H1 (cell line): ENCODE data around the gene ETNK1. TPM values are rescaled to one million over a fixed set of nuclear protein-coding genes. Genes with fewer than 3 reads are reported as not detected.

Source experiments
- CTCF ChIA-PET: fragments of 300-600 bp; sonication (Branson Sonifier 250); formaldehyde crosslinking; loops from one replicate; lab custom pipeline; 2021; ENCODE audit not compliant: partially characterized antibody; lab: Charles Lee
- POLR2A ChIA-PET: fragments of 300-600 bp; sonication (Branson Sonifier 250); formaldehyde crosslinking; loops from one replicate; lab custom pipeline; 2021; ENCODE audit warnings: inconsistent platforms; ENCODE audit not compliant: partially characterized antibody; lab: Charles Lee
- DNase-seq, 2 experiments: peaks; one replicate each; pipeline versions ENCODE4 v3.0.0 to v3.0.0-alpha.2; 2010 to 2022; ENCODE audit warnings: low spot score in 2 of 2, low read depth in 1 of 2, mixed read lengths in 1 of 2
- FAIRE-seq: peaks from 2 replicates; lab custom pipeline; 2011; peaks lifted over from hg19 to GRCh38; lab: Jason Lieb, UNC
- H2AFZ ChIP-seq: 2 replicates; pipeline ENCODE4 v1.8.1; 2012; ENCODE audit warnings: low read length, inconsistent platforms
- H2AK5ac ChIP-seq: 2 replicates; pipeline ENCODE4 v1.6.1; 2013; ENCODE audit warnings: low read depth, low read length
- H2BK120ac ChIP-seq: replicated peaks from 2 replicates; pipeline ENCODE3; 2013; ENCODE audit warnings: low read depth, low read length, inconsistent platforms
- H2BK12ac ChIP-seq: 2 replicates; pipeline ENCODE4 v1.6.1; 2013; ENCODE audit warnings: low read depth, low read length
- H2BK15ac ChIP-seq: 2 replicates; pipeline ENCODE4 v1.6.1; 2013; ENCODE audit warnings: low read length
- H2BK20ac ChIP-seq: 2 replicates; pipeline ENCODE4 v1.6.1; 2013; ENCODE audit warnings: low read length
- H2BK5ac ChIP-seq: 2 replicates; pipeline ENCODE4 v1.6.1; 2013; ENCODE audit warnings: low read depth, low read length
- H3K14ac ChIP-seq: 2 replicates; pipeline ENCODE4 v1.6.1; 2013; ENCODE audit warnings: inconsistent platforms; ENCODE audit not compliant: insufficient read length
- H3K18ac ChIP-seq: 2 replicates; pipeline ENCODE4 v1.6.1; 2013; ENCODE audit warnings: low read length; ENCODE audit errors: extremely low read depth
- H3K23ac ChIP-seq: 2 replicates; pipeline ENCODE4 v1.6.1; 2013; ENCODE audit warnings: inconsistent platforms; ENCODE audit not compliant: insufficient read length
- H3K23me2 ChIP-seq: 2 replicates; pipeline ENCODE4 v1.6.1; 2013; ENCODE audit warnings: low read depth, low read length
- H3K27ac ChIP-seq: 2 replicates; pipeline ENCODE4 v1.6.1; 2011; ENCODE audit warnings: low read depth, low read length, inconsistent platforms
- H3K27me3 ChIP-seq, 4 experiments: replicated peaks in 1 of 4; 1 replicate in 1 of 4; 2 replicates in 3 of 4; pipeline versions ENCODE4 v1.6.1 to v1.8.1; 2011 to 2013; ENCODE audit warnings: low read length in 3 of 4, mild to moderate bottlenecking in 3 of 4, inconsistent platforms in 2 of 4, mixed read lengths in 2 of 4, moderate library complexity in 1 of 4; ENCODE audit not compliant: control insufficient read depth in 3 of 4, insufficient read depth in 3 of 4; ENCODE audit errors: extremely low read depth in 1 of 4
- H3K36me3 ChIP-seq, 4 experiments: 2 replicates each; pipeline versions ENCODE4 v1.6.1 to v1.8.1; 2011 to 2013; ENCODE audit warnings: mild to moderate bottlenecking in 4 of 4, low read length in 3 of 4, moderate library complexity in 2 of 4, control low read depth in 1 of 4, inconsistent platforms in 1 of 4; ENCODE audit not compliant: insufficient read depth in 4 of 4, control insufficient read depth in 2 of 4
- H3K4ac ChIP-seq: replicated peaks from 2 replicates; pipeline ENCODE3; 2013; ENCODE audit warnings: low read length, low read depth, mixed read lengths, inconsistent platforms; ENCODE audit not compliant: insufficient read length
- H3K4me1 ChIP-seq, 4 experiments: replicated peaks in 1 of 4; 1 replicate in 1 of 4; 2 replicates in 3 of 4; pipeline versions ENCODE4 v1.6.1 to v1.8.1; 2011 to 2013; ENCODE audit warnings: low read length in 3 of 4, inconsistent platforms in 2 of 4, mixed read lengths in 1 of 4; ENCODE audit not compliant: insufficient read depth in 4 of 4, control insufficient read depth in 3 of 4
- H3K4me2 ChIP-seq, 2 experiments: 2 replicates each; pipeline versions ENCODE4 v1.6.1 to v1.8.1; 2011 to 2013; ENCODE audit warnings: low read depth in 2 of 2, low read length in 2 of 2, control low read depth in 1 of 2, inconsistent platforms in 1 of 2, mild to moderate bottlenecking in 1 of 2; ENCODE audit not compliant: insufficient read depth in 1 of 2
- H3K4me3 ChIP-seq, 4 experiments: fragments of 200-600, 300-600 bp in 1 of 4; sonication (generic), shearing (Covaris generic), sonication (Bioruptor Twin) in 1 of 4; 2 replicates each; pipeline versions ENCODE4 v1.5.1 to v1.8.1; 2011 to 2016; ENCODE audit warnings: low read length in 4 of 4, low read depth in 3 of 4, control low read depth in 2 of 4, inconsistent platforms in 2 of 4, mild to moderate bottlenecking in 2 of 4, mixed read lengths in 1 of 4, moderate library complexity in 1 of 4; ENCODE audit not compliant: insufficient read depth in 2 of 4; ENCODE audit errors: extremely low read depth in 1 of 4
- H3K56ac ChIP-seq: replicated peaks from 2 replicates; pipeline ENCODE3; 2013; ENCODE audit warnings: low read depth, mild to moderate bottlenecking, mixed read lengths, low read length, inconsistent platforms; ENCODE audit not compliant: insufficient read length
- H3K79me1 ChIP-seq: 2 replicates; pipeline ENCODE4 v1.6.1; 2013; ENCODE audit warnings: low read depth, low read length, control low read depth
- H3K79me2 ChIP-seq, 2 experiments: 2 replicates each; pipeline versions ENCODE4 v1.6.1 to v1.8.1; 2012 to 2013; ENCODE audit warnings: low read length in 2 of 2, mild to moderate bottlenecking in 2 of 2, inconsistent platforms in 1 of 2; ENCODE audit not compliant: insufficient read depth in 2 of 2, control insufficient read depth in 1 of 2
- H3K9ac ChIP-seq, 4 experiments: replicated peaks in 1 of 4; 1 replicate in 1 of 4; 2 replicates in 3 of 4; pipeline versions ENCODE4 v1.6.1 to v1.8.1; 2011 to 2013; ENCODE audit warnings: low read depth in 3 of 4, low read length in 3 of 4, control low read depth in 2 of 4, mild to moderate bottlenecking in 2 of 4, moderate library complexity in 2 of 4, inconsistent platforms in 1 of 4; ENCODE audit errors: extremely low read depth in 1 of 4
- H3K9me3 ChIP-seq, 2 experiments: 2 replicates each; pipeline versions ENCODE4 v1.6.1 to v1.8.1; 2012 to 2013; ENCODE audit warnings: mild to moderate bottlenecking in 2 of 2, moderate library complexity in 2 of 2, control low read depth in 1 of 2, inconsistent platforms in 1 of 2, low read depth in 1 of 2, low read length in 1 of 2, mixed read lengths in 1 of 2; ENCODE audit not compliant: insufficient read depth in 2 of 2
- H4K20me1 ChIP-seq, 2 experiments: replicated peaks in 1 of 2; 2 replicates each; pipeline versions ENCODE3 to v1.8.1; 2011 to 2013; ENCODE audit warnings: inconsistent platforms in 2 of 2, low read length in 2 of 2, mild to moderate bottlenecking in 1 of 2; ENCODE audit not compliant: insufficient read depth in 2 of 2, control insufficient read depth in 1 of 2
- H4K5ac ChIP-seq: 2 replicates; pipeline ENCODE4 v1.6.1; 2013; ENCODE audit warnings: low read length, low read depth, mixed read lengths, inconsistent platforms; ENCODE audit not compliant: insufficient read length
- H4K8ac ChIP-seq: 2 replicates; pipeline ENCODE4 v1.8.0; 2013; ENCODE audit warnings: mild to moderate bottlenecking, moderate library complexity, low read length, inconsistent platforms; ENCODE audit not compliant: insufficient read depth; ENCODE audit errors: extremely low read depth
- H4K91ac ChIP-seq: replicated peaks from 2 replicates; pipeline ENCODE3; 2013; ENCODE audit warnings: low read length, mixed read lengths, inconsistent platforms; ENCODE audit not compliant: insufficient read length
- CBX8 ChIP-seq: fragments of 300-800, 300-1000 bp; sonication (generic); IDR thresholded peaks from 2 replicates; pipeline ENCODE4 v1.7.1; 2016; ENCODE audit warnings: low read depth, low read length, borderline replicate concordance
- CEBPB ChIP-seq: IDR thresholded peaks from 2 replicates; pipeline ENCODE4 v1.6.1; 2012; ENCODE audit warnings: low read depth, low read length
- CHD2 ChIP-seq: IDR thresholded peaks from 2 replicates; pipeline ENCODE4 v1.6.1; 2012; ENCODE audit warnings: low read length, improper control_type of control experiment
- E2F6 ChIP-seq: IDR thresholded peaks from 2 replicates; pipeline ENCODE4 v1.6.1; 2012; ENCODE audit warnings: inconsistent platforms
- RBBP5 ChIP-seq: IDR thresholded peaks from 2 replicates; pipeline ENCODE4 v1.7.1; 2012; ENCODE audit warnings: low read depth, mild to moderate bottlenecking, inconsistent platforms, low read length, moderate library complexity, borderline replicate concordance
- SIN3A ChIP-seq, 2 experiments: IDR thresholded peaks in 1 of 2; conservative IDR thresholded peaks in 1 of 2; 2 replicates each; pipeline ENCODE4 v1.6.1; 2011 to 2012; ENCODE audit warnings: low read length in 2 of 2, improper control_type of control experiment in 1 of 2, low read depth in 1 of 2, mild to moderate bottlenecking in 1 of 2
- SP1 ChIP-seq: IDR thresholded peaks from 2 replicates; pipeline ENCODE4 v1.6.1; 2011; ENCODE audit warnings: low read depth, low read length
- SRF ChIP-seq: IDR thresholded peaks from 2 replicates; pipeline ENCODE4 v1.6.1; 2011; ENCODE audit warnings: mild to moderate bottlenecking, low read depth, low read length, moderate library complexity
- ZNF274 ChIP-seq: IDR thresholded peaks from 2 replicates; pipeline ENCODE4 v1.7.0; 2012; ENCODE audit warnings: low read length, borderline replicate concordance; ENCODE audit errors: extremely low read depth
- WGBS, 2 experiments: shearing (Covaris generic) in 1 of 2; methylation state at CpG; one replicate each; pipeline versions ENCODE4 v1.1.6 to v1.1.7; 2013 to 2015; ENCODE audit warnings: low lambda C conversion rate in 2 of 2, mixed read lengths in 2 of 2, inconsistent platforms in 1 of 2, low coverage in 1 of 2, missing lambda C conversion rate in 1 of 2; ENCODE audit not compliant: insufficient replicate concordance in 2 of 2, insufficient coverage in 1 of 2, insufficient read length in 1 of 2; ENCODE audit errors: extremely low coverage in 1 of 2, missing lambda C conversion rate in 1 of 2; 5-methylcytosine and 5-hydroxymethylcytosine counted together
- polyA plus RNA-seq, 7 experiments: library from polyadenylated mRNA; depleted of rRNA in 3 of 7; stranded (reverse) in 5 of 7; unstranded in 2 of 7; fragments of >200 nt in 5 of 7; fragments of 200-250 nt in 2 of 7; gene quantifications; 1 replicate in 5 of 7; 2 replicates in 1 of 7; 4 replicates in 1 of 7; pipeline versions ENCODE4 v1.2.1 to v1.2.3, GENCODE V29; 2011 to 2013; ENCODE audit warnings: missing spikeins in 2 of 7, mixed read lengths in 2 of 7
- total RNA-seq: library from RNA; stranded (reverse); fragmentation: NEBNext Ultra II Directional; extraction: Animal tissue kit (Norgen Biotek cat#: 25700); gene quantifications from 2 replicates; pipeline ENCODE4 v1.2.1, GENCODE V29; 2021

Gene ETNK1
- total and polyA plus RNA-seq, 2 of the 8 experiments (the other 6 are each of a cell fraction or from before 2014, with no cell fraction given) = 11.6 to 82.7 TPM

GRCh38 chr12:22615963-22616501 is 8.9 kb upstream of the ETNK1 start:
- no peak overlapping the region for H3K9ac ChIP-seq
- CTCF ChIA-PET = no interaction called here
- POLR2A ChIA-PET = interaction anchor here (0.5 kb wide), 1 partner anchor 173 kb away, joined by 3 read pairs; no protein-coding TSS in a partner anchor

More at GRCh38 chr12:22615963-22616501, 8.9 kb upstream of the ETNK1 start:
- no peak overlapping the region for H3K4me3 ChIP-seq
- no peak overlapping the region for H3K4me2 ChIP-seq
- H2AK5ac ChIP-seq = no peak overlapping the region
- no peak overlapping the region for H2BK120ac ChIP-seq
- H3K79me1 ChIP-seq = no peaks in the 10 kb centered on the region
- no peak for TF ChIP-seq E2F6
- TF ChIP-seq CEBPB = no peak
- TF ChIP-seq SRF = no peak
- no peak for TF ChIP-seq RBBP5
- TF ChIP-seq ZNF274 = no peak
- no peak for TF ChIP-seq CHD2
- TF ChIP-seq SP1 = no peak
- no peak for TF ChIP-seq SIN3A (conservative IDR thresholded peaks at IDR 0.05 in 1 of 2, IDR thresholded peaks at IDR 0.05 in 1 of 2; ENCODE audit: low read depth in 1 of 2, low read length in 2 of 2)
- TF ChIP-seq CBX8 = no peak
- peaks cover 18 to 29% of the 10 kb centered on the region in 2 experiments for H3K9me3 ChIP-seq
- H2BK20ac ChIP-seq = no peak overlapping the region
- H3K4ac ChIP-seq = no peak overlapping the region
- H4K91ac ChIP-seq = no peak overlapping the region
- no peaks in the 10 kb centered on the region for H3K4me1 ChIP-seq
- no peaks in the 10 kb centered on the region for H3K79me2 ChIP-seq
- WGBS, 2 experiments = 74% methylated on average over 2 of the region's 2 CpGs; no CpG with 5 or more reads in 1 of the 2 experiments
- no peak overlapping the region for H3K27ac ChIP-seq
- H4K5ac ChIP-seq = no peak overlapping the region
- peaks cover 0 to 6% (median 0%) of the 10 kb centered on the region in 4 experiments; a peak in 2 of 8 replicates for H3K36me3 ChIP-seq
- H2BK12ac ChIP-seq = no peak overlapping the region
- H4K20me1 ChIP-seq = no peaks in the 10 kb centered on the region
- no peaks in the 10 kb centered on the region for H3K23me2 ChIP-seq
- no peak overlapping the region for H3K18ac ChIP-seq
- H2BK5ac ChIP-seq = no peak overlapping the region
- no peak overlapping the region for H3K14ac ChIP-seq
- H3K27me3 ChIP-seq = no peaks in the 10 kb centered on the region
- H3K56ac ChIP-seq = no peak overlapping the region
- H2AFZ ChIP-seq = no peak overlapping the region
- H3K23ac ChIP-seq = no peak overlapping the region
- H4K8ac ChIP-seq = no peak overlapping the region
- no peak for FAIRE-seq
- H2BK15ac ChIP-seq = no peak overlapping the region
- DNase-seq = no peak
